ENCODE results near the gene ATP2A3. TPM values are rescaled to one million over a fixed set of nuclear protein-coding genes. Genes with fewer than 3 reads are reported as not detected.

ATP2A3 gene
- total RNA-seq, 3 donors from 2014 or later = 2.6 to 15.1 (median 9.8) TPM

DNA sequence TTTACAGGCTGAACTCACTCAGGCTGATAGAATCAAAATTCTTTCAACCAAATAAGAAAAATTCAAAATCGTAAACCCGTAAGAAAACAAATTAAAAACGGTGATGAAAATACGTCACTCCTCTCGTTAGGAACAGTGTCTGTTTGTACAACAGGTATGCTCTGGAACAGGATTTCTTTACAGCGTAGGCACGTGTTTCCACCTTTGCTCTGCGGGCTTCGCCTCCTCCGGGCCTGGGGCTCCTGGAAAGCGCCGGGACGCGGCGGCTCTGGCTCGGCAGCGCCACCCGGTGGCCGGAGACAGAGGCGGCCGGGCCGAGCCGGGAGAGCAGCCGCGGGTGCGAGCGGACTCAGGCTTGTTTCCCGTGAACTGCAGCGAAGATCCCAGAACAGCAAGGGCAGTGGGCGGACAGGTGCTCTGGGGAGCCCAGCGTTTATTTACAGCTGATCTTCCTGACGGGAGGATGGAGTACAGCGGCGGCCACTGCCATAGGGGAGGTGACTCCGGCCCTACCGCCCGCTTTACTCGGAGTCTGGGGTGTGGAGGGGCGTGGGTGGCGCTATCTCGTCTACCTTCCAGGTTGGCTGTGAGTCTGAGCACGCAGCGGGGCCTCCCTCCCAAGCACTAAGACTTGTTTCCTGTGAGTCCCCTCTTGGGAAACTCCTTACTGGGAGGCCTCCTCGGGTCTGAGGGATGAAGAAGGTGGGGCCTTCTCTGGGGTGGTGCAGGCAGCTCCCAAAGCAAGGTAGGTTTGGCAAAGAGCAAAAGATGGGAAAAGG lies 40.5 kb upstream of the ATP2A3 start:
- no peak for DNase-seq (ENCODE audit: low spot score in 2 of 2)
- intact Hi-C loops (cut with DNase I; ENCODE audit: low total_unique reads) = loop anchor here (5.0 kb wide), 1 partner anchor 37 kb away; no protein-coding TSS in a partner anchor
- Histone ChIP-seq H3K27ac (no peak overlapping the region), H3K4me3 (no peak overlapping the region), H3K36me3 (peaks cover 3% of the 10 kb centered on the region), H3K27me3 (no peaks in the 10 kb centered on the region), H3K9me3 (no peaks in the 10 kb centered on the region), H3K4me1 (no peaks in the 10 kb centered on the region)
- TF ChIP-seq, protein P1, sequence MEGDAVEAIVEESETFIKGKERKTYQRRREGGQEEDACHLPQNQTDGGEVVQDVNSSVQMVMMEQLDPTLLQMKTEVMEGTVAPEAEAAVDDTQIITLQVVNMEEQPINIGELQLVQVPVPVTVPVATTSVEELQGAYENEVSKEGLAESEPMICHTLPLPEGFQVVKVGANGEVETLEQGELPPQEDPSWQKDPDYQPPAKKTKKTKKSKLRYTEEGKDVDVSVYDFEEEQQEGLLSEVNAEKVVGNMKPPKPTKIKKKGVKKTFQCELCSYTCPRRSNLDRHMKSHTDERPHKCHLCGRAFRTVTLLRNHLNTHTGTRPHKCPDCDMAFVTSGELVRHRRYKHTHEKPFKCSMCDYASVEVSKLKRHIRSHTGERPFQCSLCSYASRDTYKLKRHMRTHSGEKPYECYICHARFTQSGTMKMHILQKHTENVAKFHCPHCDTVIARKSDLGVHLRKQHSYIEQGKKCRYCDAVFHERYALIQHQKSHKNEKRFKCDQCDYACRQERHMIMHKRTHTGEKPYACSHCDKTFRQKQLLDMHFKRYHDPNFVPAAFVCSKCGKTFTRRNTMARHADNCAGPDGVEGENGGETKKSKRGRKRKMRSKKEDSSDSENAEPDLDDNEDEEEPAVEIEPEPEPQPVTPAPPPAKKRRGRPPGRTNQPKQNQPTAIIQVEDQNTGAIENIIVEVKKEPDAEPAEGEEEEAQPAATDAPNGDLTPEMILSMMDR (IDR thresholded peaks at IDR 0.05) = peak; percentile 54 to 87 (median 75)
- TF ChIP-seq POLR2AphosphoS5 (IDR thresholded peaks at IDR 0.05) (peak in 1 of 3 donors; percentile 17), POLR2A (IDR thresholded peaks at IDR 0.05) (no peak)

- intact Hi-C loops (cut with DNase I; ENCODE audit: low total_unique reads) = loop anchor here (5.0 kb wide), 1 partner anchor 36 kb away; no protein-coding TSS in a partner anchor
- Histone ChIP-seq H3K36me3 (peaks cover 3% of the 10 kb centered on the region), H3K27me3 (no peaks in the 10 kb centered on the region), H3K9me3 (no peaks in the 10 kb centered on the region), H3K4me1 (no peaks in the 10 kb centered on the region), H3K27ac (no peak overlapping the region), H3K4me3 (no peak overlapping the region)
- TF ChIP-seq, protein P1 (IDR thresholded peaks at IDR 0.05) = no peak
- no peak for TF ChIP-seq POLR2AphosphoS5 (IDR thresholded peaks at IDR 0.05)
- no peak for TF ChIP-seq POLR2A (IDR thresholded peaks at IDR 0.05)
- DNase-seq (ENCODE audit: low spot score in 2 of 2) = no peak
Observed at GRCh38 chr17:4003501-4004421, 39.5 kb upstream of the ATP2A3 start.

DNA sequence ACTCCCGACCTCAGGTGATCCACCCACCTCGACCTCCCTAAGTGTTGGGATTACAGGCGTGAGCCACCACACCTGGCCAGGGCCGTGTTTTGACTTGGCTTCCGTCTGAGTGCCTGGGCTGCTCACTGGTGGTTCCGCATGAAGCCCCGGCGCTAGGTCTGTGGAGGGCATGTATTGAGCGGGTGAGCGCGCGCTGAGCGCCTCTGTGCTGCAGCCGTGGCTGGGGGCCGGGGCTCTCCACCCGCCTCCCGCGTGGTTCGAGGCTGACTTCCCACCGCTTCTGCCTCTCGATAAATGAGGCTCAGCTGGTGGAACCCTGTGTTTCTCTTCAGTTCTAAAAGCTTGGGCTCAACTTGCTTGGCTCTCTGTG lies 38.9 kb upstream of the ATP2A3 start:
- H3K4me3 ChIP-seq = no peak overlapping the region
- peaks cover 3% of the 10 kb centered on the region for H3K36me3 ChIP-seq
- H3K9me3 ChIP-seq = no peaks in the 10 kb centered on the region
- intact Hi-C loops (cut with DNase I; ENCODE audit: low total_unique reads) = loop anchor here (5.0 kb wide), 1 partner anchor 36 kb away; no protein-coding TSS in a partner anchor
- H3K27me3 ChIP-seq = no peaks in the 10 kb centered on the region
- DNase-seq (ENCODE audit: low spot score in 2 of 2) = no peak
- TF ChIP-seq, protein P1 (IDR thresholded peaks at IDR 0.05) = no peak
- TF ChIP-seq POLR2AphosphoS5 (IDR thresholded peaks at IDR 0.05) (no peak), POLR2A (IDR thresholded peaks at IDR 0.05) (no peak)
- no peak overlapping the region for H3K27ac ChIP-seq
- H3K4me1 ChIP-seq = no peaks in the 10 kb centered on the region

DNA sequence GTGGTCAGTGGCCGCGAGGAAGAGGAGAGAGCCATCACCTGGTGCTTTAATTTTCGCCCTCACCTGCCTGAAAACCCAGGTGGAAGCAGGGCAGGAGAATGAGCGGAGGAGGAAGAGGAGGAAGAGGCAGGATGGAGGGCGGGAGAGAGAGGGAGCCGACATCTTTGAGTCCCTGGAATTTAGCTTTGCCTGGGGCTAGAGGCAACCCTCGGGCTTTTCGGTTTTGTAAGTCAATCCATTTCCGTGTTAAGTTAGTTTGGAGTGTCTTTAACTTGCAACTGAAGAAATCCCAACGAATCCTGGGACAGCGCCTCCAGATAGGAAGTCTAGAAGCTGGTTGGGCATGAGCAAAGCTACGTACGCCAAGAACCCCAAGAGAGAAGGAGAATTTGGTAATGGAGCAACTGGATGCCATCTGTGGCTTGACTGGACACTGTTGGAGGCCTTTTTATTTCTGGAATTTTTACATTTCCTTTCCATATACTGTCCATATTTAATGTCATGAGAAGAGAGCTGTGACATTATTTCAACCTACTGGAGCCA lies 36.9 kb upstream of the ATP2A3 start:
- no peak overlapping the region for H3K27ac ChIP-seq
- no peaks in the 10 kb centered on the region for H3K27me3 ChIP-seq
- H3K4me1 ChIP-seq = no peaks in the 10 kb centered on the region
- H3K9me3 ChIP-seq = no peaks in the 10 kb centered on the region
- no peak for DNase-seq (ENCODE audit: low spot score in 2 of 2)
- TF ChIP-seq POLR2A (IDR thresholded peaks at IDR 0.05) (no peak), POLR2AphosphoS5 (IDR thresholded peaks at IDR 0.05) (no peak)
- TF ChIP-seq, protein P1 (IDR thresholded peaks at IDR 0.05) = no peak
- intact Hi-C loops (cut with DNase I; ENCODE audit: low total_unique reads) = loop anchor here (5.0 kb wide), 1 partner anchor 34 kb away; no protein-coding TSS in a partner anchor
- no peak overlapping the region for H3K4me3 ChIP-seq
- peaks cover 1% of the 10 kb centered on the region for H3K36me3 ChIP-seq

Data from breast epithelium (tissue), 4 donors.